A673 (cell line): Measurements from ENCODE around the gene FRAS1.

Experiments
- CTCF ChIP-seq: fragments of 300-800, 200-600 bp; sonication (generic); conservative IDR thresholded peaks from 2 replicates; pipeline ENCODE4 v1.5.1; 2017; ENCODE audit warnings: low read depth, mild to moderate bottlenecking, antibody characterized with exemption, low read length, moderate library complexity, mixed read lengths
- EZH2 ChIP-seq: fragments of 200-600 bp; sonication (generic); IDR thresholded peaks from 2 replicates; pipeline ENCODE4 v1.6.1; 2017; ENCODE audit warnings: borderline replicate concordance, low read depth, mild to moderate bottlenecking, mixed read lengths, antibody characterized with exemption, low read length; ENCODE audit not compliant: poor library complexity, severe bottlenecking

- TF ChIP-seq CTCF (no peak), EZH2 (no peak)
Observed at GRCh38 chr4:78588894-78589545, 531.9 kb downstream of the FRAS1 start.
